ENCODE data around the gene SPDYE2B. TPM values are rescaled to one million over a fixed set of nuclear protein-coding genes. Genes with fewer than 3 reads are reported as not detected.
"Not testable (repeated sequence)": the region's sequence is repeated elsewhere in the genome, so short reads cannot be mapped to it uniquely, and the experiment has no call there.

Gene SPDYE2B
- total and polyA plus RNA-seq, 5 donors: not detected

GRCh38 chr7:102614873-102615272 lies 35.2 kb upstream of the SPDYE2B start:
- H3K4me1 ChIP-seq (ENCODE audit: control insufficient read depth, insufficient read depth, low read length); H3K9me3 ChIP-seq (ENCODE audit: control insufficient read depth, low read length); H3K27ac ChIP-seq (ENCODE audit: low read length); H3K27me3 ChIP-seq (ENCODE audit: control insufficient read depth, insufficient read depth); DNase-seq; intact Hi-C loops (cut with DNase I); H3K4me3 ChIP-seq (ENCODE audit: low read length): not testable (repeated sequence)
- no CpG with 5 or more reads among the region's 3 CpGs for WGBS
- ATAC-seq: peak; percentile 1 to 5

GRCh38 chr7:102615930-102616329 lies 34.2 kb upstream of the SPDYE2B start:
- DNase-seq; H3K27me3 ChIP-seq (ENCODE audit: control insufficient read depth, insufficient read depth); ATAC-seq; intact Hi-C loops (cut with DNase I); H3K4me1 ChIP-seq (ENCODE audit: control insufficient read depth, insufficient read depth, low read length); H3K27ac ChIP-seq (ENCODE audit: low read length); H3K4me3 ChIP-seq (ENCODE audit: low read length); H3K9me3 ChIP-seq (ENCODE audit: control insufficient read depth, low read length): not testable (repeated sequence)
- no CpG with 5 or more reads among the region's 10 CpGs for WGBS

DNA sequence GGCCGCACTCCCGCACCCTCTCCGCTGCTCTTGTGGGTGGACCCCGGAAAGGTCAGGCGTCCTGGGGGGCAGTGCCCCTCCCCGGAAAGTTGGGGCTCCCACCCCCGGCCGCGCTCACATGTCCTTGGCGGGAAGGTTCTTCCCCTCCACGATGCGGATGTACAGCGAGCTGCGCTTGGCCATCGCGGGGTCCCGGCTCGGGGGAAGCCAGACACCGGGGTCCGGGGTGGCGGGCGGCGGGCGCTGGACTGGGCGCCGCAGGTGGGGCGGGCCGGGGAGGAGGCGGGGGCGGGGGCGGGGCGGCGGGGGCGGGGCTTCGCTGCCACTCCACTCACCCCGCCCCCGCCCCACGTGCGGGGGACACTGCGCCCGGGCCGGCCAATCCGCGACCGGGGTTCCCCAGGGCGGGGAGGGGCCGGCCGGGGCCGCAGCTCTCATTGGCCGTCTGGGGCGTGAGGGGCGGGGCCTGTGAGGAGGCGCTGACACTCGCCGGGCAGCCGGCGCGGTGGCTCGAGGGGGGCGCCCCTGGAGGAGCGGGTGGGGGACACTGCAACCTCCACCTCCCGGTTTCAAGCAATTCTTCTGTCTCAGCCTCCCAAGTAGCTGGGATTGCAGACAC lies 33.5 kb upstream of the SPDYE2B start, which contains the start of gene RASA4:
RASA4 (minus strand) TSS at position 250 of the 619 bp plus-strand sequence; CDS start at position 183, 67 bp downstream.
- H3K9me3 ChIP-seq (ENCODE audit: control insufficient read depth, low read length); intact Hi-C loops (cut with DNase I); H3K4me1 ChIP-seq (ENCODE audit: control insufficient read depth, insufficient read depth, low read length); H3K27ac ChIP-seq (ENCODE audit: low read length); H3K27me3 ChIP-seq (ENCODE audit: control insufficient read depth, insufficient read depth): not testable (repeated sequence)
- WGBS: under 1% methylated on average over 20 of the region's 62 CpGs
- peak; percentile 60 to 87 (median 85) for DNase-seq
- peak; percentile 94 to 95 for ATAC-seq
- H3K4me3 ChIP-seq (ENCODE audit: low read length): peak within 1 kb of the TSS; percentile 36

DNA sequence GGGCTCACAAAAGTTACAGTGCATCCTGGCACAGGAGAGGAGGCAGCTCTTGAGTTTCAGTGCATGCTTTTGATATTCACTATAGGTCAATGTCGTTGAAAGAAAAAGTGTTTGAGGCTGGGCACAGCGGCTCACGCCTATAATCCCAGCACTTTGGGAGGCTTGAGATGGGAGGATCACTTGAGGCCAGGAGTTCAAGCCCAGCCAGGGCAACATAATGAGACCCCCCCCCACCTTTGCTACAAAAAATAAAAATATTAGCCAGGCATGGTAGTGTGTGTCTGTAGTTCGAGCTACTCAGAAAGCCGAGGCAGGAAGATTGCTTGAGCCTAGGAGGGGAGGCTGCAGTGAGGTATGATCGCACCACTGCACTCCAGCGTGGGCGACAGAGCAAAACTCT lies 32.0 kb upstream of the SPDYE2B start:
- intact Hi-C loops (cut with DNase I); H3K9me3 ChIP-seq (ENCODE audit: control insufficient read depth, low read length); H3K27ac ChIP-seq (ENCODE audit: low read length); H3K27me3 ChIP-seq (ENCODE audit: control insufficient read depth, insufficient read depth); ATAC-seq; H3K4me3 ChIP-seq (ENCODE audit: low read length); H3K4me1 ChIP-seq (ENCODE audit: control insufficient read depth, insufficient read depth, low read length): not testable (repeated sequence)
- DNase-seq: peak in 1 of 3 donors; percentile 19
- 93% methylated on average over 5 of the region's 8 CpGs for WGBS

GRCh38 chr7:102627271-102627904 lies 22.7 kb upstream of the SPDYE2B start:
- ATAC-seq: peak; percentile 17 to 49
- H3K4me1 ChIP-seq (ENCODE audit: control insufficient read depth, insufficient read depth, low read length); intact Hi-C loops (cut with DNase I); H3K27me3 ChIP-seq (ENCODE audit: control insufficient read depth, insufficient read depth); H3K4me3 ChIP-seq (ENCODE audit: low read length); H3K9me3 ChIP-seq (ENCODE audit: control insufficient read depth, low read length); DNase-seq; H3K27ac ChIP-seq (ENCODE audit: low read length): not testable (repeated sequence)
- WGBS: no CpG with 5 or more reads among the region's 8 CpGs

DNA sequence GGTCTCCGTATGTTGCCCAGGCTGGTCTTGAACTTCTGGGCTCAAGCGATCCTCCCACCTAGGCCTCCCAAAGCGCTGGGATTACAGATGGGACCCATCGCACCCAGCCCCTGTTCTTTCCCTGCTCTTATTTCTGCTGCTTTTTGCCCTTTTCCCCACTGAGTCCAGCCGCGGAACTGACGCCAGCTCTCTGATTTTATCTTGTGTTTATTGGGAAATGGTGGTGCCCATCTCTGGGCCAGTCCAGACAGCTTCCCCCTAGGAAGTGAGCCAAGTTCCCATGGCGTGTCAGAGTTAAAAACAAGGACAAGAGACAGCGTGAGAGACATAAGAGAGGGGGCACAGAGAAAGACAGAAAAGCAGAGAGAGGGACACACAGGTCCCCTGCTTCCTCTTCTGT lies 19.5 kb upstream of the SPDYE2B start:
- ATAC-seq; intact Hi-C loops (cut with DNase I); H3K27me3 ChIP-seq (ENCODE audit: control insufficient read depth, insufficient read depth); H3K9me3 ChIP-seq (ENCODE audit: control insufficient read depth, low read length); H3K4me3 ChIP-seq (ENCODE audit: low read length); H3K27ac ChIP-seq (ENCODE audit: low read length); H3K4me1 ChIP-seq (ENCODE audit: control insufficient read depth, insufficient read depth, low read length): not testable (repeated sequence)
- WGBS: 59% methylated on average over 4 of the region's 9 CpGs
- DNase-seq: peak; percentile 10 to 45 (median 21)

DNA sequence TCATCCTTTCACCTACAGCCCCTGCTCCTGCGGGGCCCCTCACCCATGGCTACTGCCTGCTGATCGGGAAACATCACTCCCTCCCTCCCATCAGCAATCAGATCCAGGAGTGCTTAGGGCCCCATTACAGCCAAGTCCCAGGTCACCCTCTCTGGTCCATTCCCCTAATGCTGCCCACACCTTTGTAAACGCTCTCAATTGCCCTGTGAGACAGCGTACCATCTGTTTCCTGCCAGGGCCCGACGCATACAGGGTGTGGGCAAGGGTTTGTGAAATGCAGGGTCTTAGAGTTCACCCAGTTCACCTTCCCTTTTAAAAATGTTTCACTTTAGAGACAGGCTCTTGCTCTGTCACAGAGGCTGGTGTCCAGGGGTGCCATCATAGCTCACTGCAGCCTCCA lies 15.8 kb upstream of the SPDYE2B start:
- H3K27ac ChIP-seq (ENCODE audit: low read length); H3K27me3 ChIP-seq (ENCODE audit: control insufficient read depth, insufficient read depth); H3K9me3 ChIP-seq (ENCODE audit: control insufficient read depth, low read length); intact Hi-C loops (cut with DNase I); H3K4me1 ChIP-seq (ENCODE audit: control insufficient read depth, insufficient read depth, low read length); H3K4me3 ChIP-seq (ENCODE audit: low read length); ATAC-seq: not testable (repeated sequence)
- WGBS: 82% methylated on average over 2 of the region's 6 CpGs
- peak in 2 of 3 donors; percentile 5 to 49 for DNase-seq

DNA sequence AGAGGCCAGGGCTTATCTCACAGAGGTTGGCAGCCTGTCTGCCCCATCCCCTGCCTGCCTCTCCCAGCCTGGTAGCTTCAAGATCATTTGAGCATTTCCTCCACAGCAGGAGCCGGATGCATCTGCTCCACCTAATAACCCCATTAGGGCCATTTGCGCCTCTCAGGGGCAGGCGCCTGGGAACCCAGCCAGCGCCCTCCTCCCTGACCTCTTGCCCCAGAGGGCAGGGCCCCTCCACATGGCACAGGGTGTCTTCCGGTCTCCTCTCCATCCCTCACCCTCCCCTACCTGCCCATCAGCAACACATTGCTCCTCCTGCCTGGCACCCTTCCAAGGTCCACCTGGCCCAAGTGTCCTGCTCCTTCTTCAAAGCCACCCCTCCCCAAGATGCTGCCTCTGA lies 14.8 kb upstream of the SPDYE2B start:
- ATAC-seq: peak; percentile 2 to 7
- DNase-seq; H3K27ac ChIP-seq (ENCODE audit: low read length); H3K27me3 ChIP-seq (ENCODE audit: control insufficient read depth, insufficient read depth); intact Hi-C loops (cut with DNase I); H3K9me3 ChIP-seq (ENCODE audit: control insufficient read depth, low read length); H3K4me3 ChIP-seq (ENCODE audit: low read length); H3K4me1 ChIP-seq (ENCODE audit: control insufficient read depth, insufficient read depth, low read length): not testable (repeated sequence)
- WGBS: 100% methylated on average over 3 of the region's 5 CpGs

- H3K27ac ChIP-seq (ENCODE audit: low read length); intact Hi-C loops (cut with DNase I); H3K4me3 ChIP-seq (ENCODE audit: low read length); ATAC-seq; H3K9me3 ChIP-seq (ENCODE audit: control insufficient read depth, low read length); H3K27me3 ChIP-seq (ENCODE audit: control insufficient read depth, insufficient read depth); H3K4me1 ChIP-seq (ENCODE audit: control insufficient read depth, insufficient read depth, low read length): not testable (repeated sequence)
- peak in 2 of 3 donors; percentile 10 to 14 for DNase-seq
- WGBS: 92% methylated on average over 9 of the region's 13 CpGs
Observed at GRCh38 chr7:102636956-102637355, 13.2 kb upstream of the SPDYE2B start.

GRCh38 chr7:102638848-102639247 lies 11.3 kb upstream of the SPDYE2B start:
- H3K4me3 ChIP-seq (ENCODE audit: low read length); H3K27me3 ChIP-seq (ENCODE audit: control insufficient read depth, insufficient read depth); H3K4me1 ChIP-seq (ENCODE audit: control insufficient read depth, insufficient read depth, low read length); H3K9me3 ChIP-seq (ENCODE audit: control insufficient read depth, low read length); intact Hi-C loops (cut with DNase I); H3K27ac ChIP-seq (ENCODE audit: low read length): not testable (repeated sequence)
- peak in 2 of 3 donors; percentile 40 to 72 for DNase-seq
- peak; percentile 5 to 27 for ATAC-seq
- 91% methylated on average over 7 of the region's 11 CpGs for WGBS

GRCh38 chr7:102642691-102643090 lies 7.4 kb upstream of the SPDYE2B start, which contains the start of gene UPK3BL1:
UPK3BL1 (minus strand) TSS chr7:102642791; CDS start chr7:102642741, 50 bp downstream.
- DNase-seq; H3K4me1 ChIP-seq (ENCODE audit: control insufficient read depth, insufficient read depth, low read length); H3K9me3 ChIP-seq (ENCODE audit: control insufficient read depth, low read length); H3K27ac ChIP-seq (ENCODE audit: low read length); H3K4me3 ChIP-seq (ENCODE audit: low read length); intact Hi-C loops (cut with DNase I); H3K27me3 ChIP-seq (ENCODE audit: control insufficient read depth, insufficient read depth): not testable (repeated sequence)
- no CpG with 5 or more reads among the region's 9 CpGs for WGBS
- ATAC-seq: peak in 1 of 2 donors; percentile 23

All from right cardiac atrium (tissue), 5 donors.